ENCODE measurements around the gene TRPM3. TPM values are rescaled to one million over a fixed set of nuclear protein-coding genes. Genes with fewer than 3 reads are reported as not detected.
A peak's percentile ranks its signal among the peaks of the same experiment; 100 is the strongest.

Gene TRPM3
- polyA plus RNA-seq, 6 donors from 2014 or later, result not detected

GRCh38 chr9:71005456-71005855, 116.0 kb downstream of the TRPM3 start:
- Mint-ChIP-seq H3K9me3 (peaks cover 8 to 34% (median 17%) of the 10 kb centered on the region in 7 donors), H3K27me3 (no peaks in the 10 kb centered on the region)
- DNase-seq, result no peak

GRCh38 chr9:71004196-71004595, 117.2 kb downstream of the TRPM3 start:
- no peak for DNase-seq
- Mint-ChIP-seq H3K36me3 (peaks cover 0 to 14% of the 10 kb centered on the region in 2 donors), H3K9me3 (peaks cover 6 to 34% (median 17%) of the 10 kb centered on the region in 7 donors), H3K4me3 (no peak overlapping the region), H3K27ac (no peak overlapping the region), H3K4me1 (no peaks in the 10 kb centered on the region), H3K27me3 (no peaks in the 10 kb centered on the region)
- no peak for ATAC-seq (ENCODE audit: low read depth in 2 of 2)

More at GRCh38 chr9:71005456-71005855, 116.0 kb downstream of the TRPM3 start:
- Mint-ChIP-seq H3K27ac (no peak overlapping the region), H3K4me3 (no peak overlapping the region), H3K36me3 (peaks cover 0 to 14% of the 10 kb centered on the region in 2 donors), H3K4me1 (no peaks in the 10 kb centered on the region)
- no peak for ATAC-seq (ENCODE audit: low read depth in 2 of 2)

- Mint-ChIP-seq H3K4me3 (no peak overlapping the region), H3K36me3 (peaks cover 0 to 14% of the 10 kb centered on the region in 2 donors)
These were observed 118.1 kb downstream of the TRPM3 start for GRCh38 chr9:71003346-71003745.

GRCh38 chr9:71001780-71002386, 119.5 kb downstream of the TRPM3 start:
- Mint-ChIP-seq H3K4me3 (no peak overlapping the region), H3K9me3 (peaks cover 0 to 30% (median 15%) of the 10 kb centered on the region in 7 donors), H3K27ac (no peak overlapping the region), H3K36me3 (peaks cover 0 to 14% of the 10 kb centered on the region in 2 donors), H3K4me1 (no peaks in the 10 kb centered on the region), H3K27me3 (no peaks in the 10 kb centered on the region)
- no peak for DNase-seq
- ATAC-seq (ENCODE audit: low read depth in 2 of 2), result no peak

More at GRCh38 chr9:71003346-71003745, 118.1 kb downstream of the TRPM3 start:
- H3K9me3 Mint-ChIP-seq, result peaks cover 4 to 34% (median 17%) of the 10 kb centered on the region in 7 donors
- no peaks in the 10 kb centered on the region for H3K27me3 Mint-ChIP-seq
- DNase-seq (no peak), ATAC-seq (ENCODE audit: low read depth in 2 of 2) (no peak)
- H3K27ac Mint-ChIP-seq, result no peak overlapping the region
- no peaks in the 10 kb centered on the region for H3K4me1 Mint-ChIP-seq

GRCh38 chr9:70998962-70999361, 122.5 kb downstream of the TRPM3 start:
- no peak overlapping the region for H3K27ac Mint-ChIP-seq
- DNase-seq, result no peak
- H3K27me3 Mint-ChIP-seq, result peaks cover 0 to 3% (median 0%) of the 10 kb centered on the region in 3 donors
- no peak for ATAC-seq (ENCODE audit: low read depth in 2 of 2)
- H3K36me3 Mint-ChIP-seq, result no peaks in the 10 kb centered on the region
- H3K4me3 Mint-ChIP-seq, result no peak overlapping the region
- peaks cover 0 to 7% (median 5%) of the 10 kb centered on the region in 7 donors for H3K9me3 Mint-ChIP-seq
- H3K4me1 Mint-ChIP-seq, result no peaks in the 10 kb centered on the region

- ATAC-seq (ENCODE audit: low read depth in 2 of 2) (no peak), DNase-seq (no peak)
- Mint-ChIP-seq H3K36me3 (no peaks in the 10 kb centered on the region), H3K27ac (no peak overlapping the region), H3K9me3 (peaks cover 0 to 18% (median 0%) of the 10 kb centered on the region in 7 donors), H3K4me1 (no peaks in the 10 kb centered on the region), H3K27me3 (peaks cover 0 to 3% (median 0%) of the 10 kb centered on the region in 3 donors), H3K4me3 (no peak overlapping the region)
These were observed 125.9 kb downstream of the TRPM3 start for GRCh38 chr9:70995511-70995910.

DNA sequence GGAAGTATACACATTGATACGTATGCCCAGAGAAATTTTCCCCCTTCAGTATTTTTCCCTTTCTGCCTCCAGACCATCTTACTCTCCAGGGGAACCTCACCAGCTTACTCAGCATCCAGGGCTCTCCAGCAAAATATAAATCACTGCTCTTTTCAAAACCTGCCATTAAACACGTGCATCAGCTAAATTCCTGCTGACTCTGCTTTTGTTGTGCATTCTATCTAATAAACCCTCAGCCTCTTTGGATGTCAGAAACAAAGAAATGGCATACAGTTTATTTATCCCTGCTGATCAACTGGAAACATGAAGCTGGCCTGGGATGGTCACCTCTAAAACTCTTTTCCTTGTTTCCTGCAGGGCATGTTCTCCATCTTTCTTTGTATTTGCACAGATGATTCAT, 126.8 kb downstream of the TRPM3 start:
- Mint-ChIP-seq H3K9me3 (peaks cover 0 to 18% (median 0%) of the 10 kb centered on the region in 7 donors), H3K4me1 (no peaks in the 10 kb centered on the region), H3K36me3 (no peaks in the 10 kb centered on the region), H3K27me3 (peaks cover 0 to 3% (median 0%) of the 10 kb centered on the region in 3 donors), H3K27ac (no peak overlapping the region), H3K4me3 (no peak overlapping the region)
- DNase-seq (no peak), ATAC-seq (ENCODE audit: low read depth in 2 of 2) (no peak)

- DNase-seq (no peak), ATAC-seq (ENCODE audit: low read depth in 2 of 2) (no peak)
- no peak overlapping the region for H3K4me3 Mint-ChIP-seq
- H3K36me3 Mint-ChIP-seq, result no peaks in the 10 kb centered on the region
- H3K9me3 Mint-ChIP-seq, result peaks cover 0 to 13% (median 4%) of the 10 kb centered on the region in 7 donors
- no peaks in the 10 kb centered on the region for H3K4me1 Mint-ChIP-seq
- peaks cover 0 to 7% (median 0%) of the 10 kb centered on the region in 3 donors for H3K27me3 Mint-ChIP-seq
- H3K27ac Mint-ChIP-seq, result no peak overlapping the region
These were observed 132.9 kb downstream of the TRPM3 start for GRCh38 chr9:70988551-70988950.

DNA sequence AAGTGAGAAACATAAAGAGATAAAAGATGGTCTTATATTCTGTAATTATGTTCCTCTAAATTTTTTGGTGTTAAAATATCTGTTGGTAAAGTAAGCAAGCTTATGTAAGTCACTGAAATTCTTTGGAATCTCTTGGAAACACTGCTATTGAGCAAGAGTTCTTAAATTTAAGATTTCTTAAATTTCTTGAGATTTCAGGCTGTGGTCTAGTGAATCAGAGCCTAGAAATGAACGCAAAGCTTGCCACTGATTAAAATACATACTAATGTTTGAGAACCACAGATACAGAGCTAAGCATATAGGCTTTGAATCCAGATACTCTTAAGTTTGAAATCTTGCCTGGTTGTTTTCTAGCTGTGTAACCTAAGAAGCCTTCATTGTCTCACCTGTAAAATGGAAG, 133.4 kb downstream of the TRPM3 start:
- Mint-ChIP-seq H3K9me3 (peaks cover 2 to 15% (median 6%) of the 10 kb centered on the region in 7 donors), H3K27me3 (peaks cover 0 to 7% (median 0%) of the 10 kb centered on the region in 3 donors), H3K4me1 (no peaks in the 10 kb centered on the region), H3K4me3 (no peak overlapping the region), H3K27ac (no peak overlapping the region), H3K36me3 (no peaks in the 10 kb centered on the region)
- ATAC-seq (ENCODE audit: low read depth in 2 of 2), result no peak
- no peak for DNase-seq

GRCh38 chr9:70986984-70987383, 134.4 kb downstream of the TRPM3 start:
- DNase-seq (no peak), ATAC-seq (ENCODE audit: low read depth in 2 of 2) (no peak)
- Mint-ChIP-seq H3K27me3 (peaks cover 0 to 7% (median 0%) of the 10 kb centered on the region in 3 donors), H3K36me3 (no peaks in the 10 kb centered on the region), H3K4me3 (no peak overlapping the region), H3K9me3 (peaks cover 2 to 13% (median 6%) of the 10 kb centered on the region in 7 donors), H3K27ac (no peak overlapping the region), H3K4me1 (no peaks in the 10 kb centered on the region)

- no peak for ATAC-seq (ENCODE audit: low read depth in 2 of 2)
- H3K27me3 Mint-ChIP-seq, result peaks cover 0 to 7% (median 0%) of the 10 kb centered on the region in 3 donors
- H3K36me3 Mint-ChIP-seq, result no peaks in the 10 kb centered on the region
- H3K4me3 Mint-ChIP-seq, result no peak overlapping the region
- no peaks in the 10 kb centered on the region for H3K4me1 Mint-ChIP-seq
- DNase-seq, result no peak
- H3K9me3 Mint-ChIP-seq, result peaks cover 2 to 13% (median 6%) of the 10 kb centered on the region in 7 donors
- H3K27ac Mint-ChIP-seq, result no peak overlapping the region
These were observed 137.6 kb downstream of the TRPM3 start for GRCh38 chr9:70983723-70984295.

- peaks cover 2 to 13% (median 6%) of the 10 kb centered on the region in 7 donors for H3K9me3 Mint-ChIP-seq
- no peak for ATAC-seq (ENCODE audit: low read depth in 2 of 2)
- H3K27ac Mint-ChIP-seq, result no peak overlapping the region
- no peak for DNase-seq
- H3K4me1 Mint-ChIP-seq, result no peaks in the 10 kb centered on the region
- H3K4me3 Mint-ChIP-seq, result no peak overlapping the region
- peaks cover 0 to 7% (median 0%) of the 10 kb centered on the region in 3 donors for H3K27me3 Mint-ChIP-seq
- no peaks in the 10 kb centered on the region for H3K36me3 Mint-ChIP-seq
These were observed 140.1 kb downstream of the TRPM3 start for GRCh38 chr9:70981312-70981711.

GRCh38 chr9:70979966-70980365, 141.5 kb downstream of the TRPM3 start:
- ATAC-seq (ENCODE audit: low read depth in 2 of 2) (no peak), DNase-seq (no peak)
- H3K36me3 Mint-ChIP-seq, result no peaks in the 10 kb centered on the region
- H3K27ac Mint-ChIP-seq, result peak overlapping the region in 1 of 6 donors; percentile 26
- peaks cover 2 to 13% (median 6%) of the 10 kb centered on the region in 7 donors for H3K9me3 Mint-ChIP-seq
- no peaks in the 10 kb centered on the region for H3K4me1 Mint-ChIP-seq
- peaks cover 0 to 3% (median 0%) of the 10 kb centered on the region in 3 donors for H3K27me3 Mint-ChIP-seq
- H3K4me3 Mint-ChIP-seq, result no peak overlapping the region

DNA sequence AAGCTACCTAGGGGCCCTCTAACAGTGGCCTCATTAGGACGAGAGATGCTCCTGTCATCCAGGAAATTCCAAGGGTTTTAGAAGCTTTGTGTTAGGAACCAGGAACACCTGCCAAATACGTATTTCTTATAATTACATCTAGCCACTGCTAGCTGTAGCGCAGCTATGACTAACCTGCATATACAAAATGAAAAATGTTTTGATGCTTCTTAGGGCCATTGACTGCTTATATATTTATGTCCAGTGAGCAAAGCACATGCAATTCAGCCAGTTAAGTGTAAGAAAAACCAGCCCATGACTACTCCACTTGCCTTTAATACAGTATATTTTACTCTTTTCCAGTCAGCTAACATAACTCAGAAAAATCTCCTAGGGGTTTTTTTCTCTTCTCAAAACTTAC, 143.3 kb downstream of the TRPM3 start:
- H3K4me1 Mint-ChIP-seq, result no peaks in the 10 kb centered on the region
- H3K36me3 Mint-ChIP-seq, result no peaks in the 10 kb centered on the region
- H3K4me3 Mint-ChIP-seq, result no peak overlapping the region
- peaks cover 0 to 4% (median 3%) of the 10 kb centered on the region in 7 donors for H3K9me3 Mint-ChIP-seq
- DNase-seq (no peak), ATAC-seq (ENCODE audit: low read depth in 2 of 2) (no peak)
- no peak overlapping the region for H3K27ac Mint-ChIP-seq
- no peaks in the 10 kb centered on the region for H3K27me3 Mint-ChIP-seq
